ENCODE data around the gene PLEKHB2. TPM values are rescaled to one million over a fixed set of nuclear protein-coding genes. Genes with fewer than 3 reads are reported as not detected.
"Not testable (repeated sequence)": the region's sequence is repeated elsewhere in the genome, so short reads cannot be mapped to it uniquely, and the experiment has no call there.

The PLEKHB2 gene
- polyA plus RNA-seq, 1 of the 3 experiments (the other 2 are of a cell fraction) = 105 TPM

DNA sequence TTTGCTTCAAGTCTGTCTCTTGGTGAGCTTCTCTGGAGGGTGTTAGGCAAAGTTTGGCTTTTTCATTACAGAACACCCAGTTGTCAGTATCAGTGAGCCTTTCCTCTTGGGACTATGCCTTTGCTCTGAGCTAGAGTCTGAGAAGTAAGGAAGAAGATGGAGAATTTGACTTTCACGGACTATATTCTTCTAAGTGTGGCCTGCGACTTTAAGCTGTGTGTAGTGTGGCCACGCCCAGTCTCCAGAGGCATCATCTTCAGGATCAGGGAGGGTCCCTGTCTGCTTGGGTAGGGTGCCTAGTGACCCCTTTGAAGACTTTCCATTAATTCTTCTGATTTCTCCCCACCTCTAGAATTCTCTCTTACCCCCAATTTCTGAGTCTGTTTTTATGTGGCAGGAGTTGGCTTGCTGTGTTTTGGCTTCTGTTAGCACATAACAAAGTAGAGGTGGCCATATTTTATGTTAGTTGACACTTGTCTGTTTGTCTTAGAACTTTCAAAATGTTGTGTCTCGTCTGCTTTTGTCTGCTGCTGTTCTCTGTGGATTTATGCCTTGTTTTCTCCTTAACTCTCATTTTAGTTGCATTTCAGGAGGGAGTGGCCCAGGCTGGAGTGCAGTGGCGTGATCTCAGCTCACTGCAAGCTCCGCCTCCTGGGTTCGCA, 8.6 kb downstream of the PLEKHB2 start:
- 97% methylated on average over 7 of the region's 7 CpGs for WGBS (ENCODE audit: low lambda C conversion rate)

DNA sequence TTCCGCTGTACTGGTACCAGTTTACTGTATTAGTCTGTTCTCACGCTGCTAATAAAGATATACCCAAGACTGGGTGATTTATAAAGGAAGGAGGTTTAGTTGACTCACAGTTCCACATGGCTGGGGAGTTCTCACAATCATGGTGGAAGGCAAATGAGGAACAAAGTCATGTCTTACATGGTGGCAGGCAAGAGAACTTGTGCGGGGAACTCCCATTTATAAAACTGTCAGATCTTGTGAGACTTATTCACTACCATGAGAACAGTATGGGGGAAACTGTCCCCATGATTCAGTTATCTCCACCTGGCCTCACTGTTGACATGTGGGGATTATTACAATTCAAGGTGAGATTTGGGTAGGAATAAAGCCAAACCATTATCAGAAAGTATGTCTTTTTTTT, 9.8 kb downstream of the PLEKHB2 start:
- H3K27ac ChIP-seq (ENCODE audit: low read depth in 2 of 2, low read length in 1 of 2); H3K4me2 ChIP-seq; H3K36me3 ChIP-seq (replicated peaks in 1 of 2; ENCODE audit: control insufficient read depth in 1 of 2, insufficient read depth in 2 of 2, low read length in 1 of 2); POLR2A ChIA-PET; H3K9me3 ChIP-seq; H3K9me2 ChIP-seq; H3K27me3 ChIP-seq (ENCODE audit: insufficient read depth); H3K4me1 ChIP-seq (ENCODE audit: control insufficient read depth in 1 of 2, insufficient read depth in 2 of 2, low read depth in 1 of 2, low read length in 1 of 2); DNase-seq; H2AFZ ChIP-seq (ENCODE audit: low read depth); CTCF ChIA-PET; H3K4me3 ChIP-seq (ENCODE audit: low read depth in 2 of 2, low read length in 1 of 2); H3F3A ChIP-seq (replicated peaks; ENCODE audit: insufficient read depth); H3K9ac ChIP-seq: not testable (repeated sequence)
- Histone ChIP-seq H4K20me1 (ENCODE audit: insufficient read depth) (peaks cover 34% of the 10 kb centered on the region), H3K79me2 (ENCODE audit: insufficient read depth) (peaks cover 99% of the 10 kb centered on the region)
- WGBS (ENCODE audit: low lambda C conversion rate) = 94% methylated on average over 3 of the region's 3 CpGs

More for the DNA sequence above, 8.6 kb downstream of the PLEKHB2 start:
- Histone ChIP-seq H3K4me2 (no peak overlapping the region), H3K4me1 (ENCODE audit: control insufficient read depth in 1 of 2, insufficient read depth in 2 of 2, low read depth in 1 of 2, low read length in 1 of 2) (no peaks in the 10 kb centered on the region), H3F3A (replicated peaks; ENCODE audit: insufficient read depth) (no peaks in the 10 kb centered on the region), H3K9ac (no peak overlapping the region), H3K79me2 (ENCODE audit: insufficient read depth) (peaks cover 99% of the 10 kb centered on the region), H3K4me3 (ENCODE audit: low read depth in 2 of 2, low read length in 1 of 2) (no peak overlapping the region), H3K9me2 (no peaks in the 10 kb centered on the region), H3K9me3 (no peaks in the 10 kb centered on the region), H3K27ac (ENCODE audit: low read depth in 2 of 2, low read length in 1 of 2) (no peak overlapping the region), H2AFZ (ENCODE audit: low read depth) (no peak overlapping the region), H4K20me1 (ENCODE audit: insufficient read depth) (peaks cover 23% of the 10 kb centered on the region), H3K27me3 (ENCODE audit: insufficient read depth) (no peaks in the 10 kb centered on the region), H3K36me3 (replicated peaks in 1 of 2; ENCODE audit: control insufficient read depth in 1 of 2, insufficient read depth in 2 of 2, low read length in 1 of 2) (peaks cover 0 to 14% of the 10 kb centered on the region in 2 experiments)
- no peak for DNase-seq
- no peak for TF ChIP-seq MXI1 (IDR thresholded peaks at IDR 0.05; ENCODE audit: low read depth, low read length)
- no peak for TF ChIP-seq YY1 (IDR thresholded peaks at IDR 0.05; ENCODE audit: low read depth)
- TF ChIP-seq, protein P1, sequence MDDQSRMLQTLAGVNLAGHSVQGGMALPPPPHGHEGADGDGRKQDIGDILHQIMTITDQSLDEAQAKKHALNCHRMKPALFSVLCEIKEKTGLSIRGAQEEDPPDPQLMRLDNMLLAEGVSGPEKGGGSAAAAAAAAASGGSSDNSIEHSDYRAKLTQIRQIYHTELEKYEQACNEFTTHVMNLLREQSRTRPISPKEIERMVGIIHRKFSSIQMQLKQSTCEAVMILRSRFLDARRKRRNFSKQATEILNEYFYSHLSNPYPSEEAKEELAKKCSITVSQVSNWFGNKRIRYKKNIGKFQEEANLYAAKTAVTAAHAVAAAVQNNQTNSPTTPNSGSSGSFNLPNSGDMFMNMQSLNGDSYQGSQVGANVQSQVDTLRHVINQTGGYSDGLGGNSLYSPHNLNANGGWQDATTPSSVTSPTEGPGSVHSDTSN (IDR thresholded peaks at IDR 0.05) = no peak
- no peak for TF ChIP-seq MAX (IDR thresholded peaks at IDR 0.05; ENCODE audit: low read depth)
- no peak for TF ChIP-seq FOXJ3 (CRISPR knock-in tag; IDR thresholded peaks at IDR 0.05)
- no peak for TF ChIP-seq GATA2 (CRISPR knock-in tag; IDR thresholded peaks at IDR 0.05)
- TF ChIP-seq SIN3A (IDR thresholded peaks at IDR 0.05; ENCODE audit: borderline replicate concordance, low read depth, low read length) = no peak
- TF ChIP-seq RCOR1 (IDR thresholded peaks at IDR 0.05; ENCODE audit: low read length) = no peak
- POLR2A ChIA-PET = no interaction called here
- CTCF ChIA-PET = no interaction called here

- peaks cover 0 to 3% of the 10 kb centered on the region in 2 experiments for H3K36me3 ChIP-seq (replicated peaks in 1 of 2; ENCODE audit: control insufficient read depth in 1 of 2, insufficient read depth in 2 of 2, low read length in 1 of 2)
- H3F3A ChIP-seq (replicated peaks; ENCODE audit: insufficient read depth) = no peaks in the 10 kb centered on the region
- no peak overlapping the region for H2AFZ ChIP-seq (ENCODE audit: low read depth)
- H3K4me3 ChIP-seq (ENCODE audit: low read depth in 2 of 2, low read length in 1 of 2) = no peak overlapping the region
- no peak for DNase-seq
- no peak overlapping the region for H3K9ac ChIP-seq
- ChIA-PET POLR2A (no interaction called here), CTCF (no interaction called here)
- H3K9me3 ChIP-seq = no peaks in the 10 kb centered on the region
- no peaks in the 10 kb centered on the region for H3K9me2 ChIP-seq
- H4K20me1 ChIP-seq (ENCODE audit: insufficient read depth) = peaks cover 34% of the 10 kb centered on the region
- H3K4me2 ChIP-seq = no peak overlapping the region
- peaks cover 99% of the 10 kb centered on the region for H3K79me2 ChIP-seq (ENCODE audit: insufficient read depth)
- TF ChIP-seq FOXM1 (IDR thresholded peaks at IDR 0.05; ENCODE audit: low read depth) (no peak), TEAD4 (IDR thresholded peaks at IDR 0.05; ENCODE audit: borderline replicate concordance, insufficient read depth) (no peak), EZH2phosphoT487 (IDR thresholded peaks at IDR 0.05; ENCODE audit: borderline replicate concordance, low read depth) (no peak), RXRA (IDR thresholded peaks at IDR 0.05; ENCODE audit: borderline replicate concordance, low read depth) (no peak), GABPA (IDR thresholded peaks at IDR 0.05; ENCODE audit: low read depth) (no peak), TAF1 (IDR thresholded peaks at IDR 0.05; ENCODE audit: borderline replicate concordance, low read depth, low read length) (no peak), YY1 (IDR thresholded peaks at IDR 0.05; ENCODE audit: low read depth) (no peak), FOSL2 (IDR thresholded peaks at IDR 0.05; ENCODE audit: borderline replicate concordance, low read depth) (no peak), RAD21 (IDR thresholded peaks at IDR 0.05; ENCODE audit: low read length) (no peak), CHD2 (IDR thresholded peaks at IDR 0.05; ENCODE audit: low read length, partially characterized antibody) (no peak), RCOR1 (IDR thresholded peaks at IDR 0.05; ENCODE audit: low read length) (no peak), POLR2AphosphoS5 (IDR thresholded peaks at IDR 0.05; ENCODE audit: low read depth, low read length) (no peak)
- TF ChIP-seq, protein P1 (IDR thresholded peaks at IDR 0.05) = no peak
- TF ChIP-seq, protein P2, sequence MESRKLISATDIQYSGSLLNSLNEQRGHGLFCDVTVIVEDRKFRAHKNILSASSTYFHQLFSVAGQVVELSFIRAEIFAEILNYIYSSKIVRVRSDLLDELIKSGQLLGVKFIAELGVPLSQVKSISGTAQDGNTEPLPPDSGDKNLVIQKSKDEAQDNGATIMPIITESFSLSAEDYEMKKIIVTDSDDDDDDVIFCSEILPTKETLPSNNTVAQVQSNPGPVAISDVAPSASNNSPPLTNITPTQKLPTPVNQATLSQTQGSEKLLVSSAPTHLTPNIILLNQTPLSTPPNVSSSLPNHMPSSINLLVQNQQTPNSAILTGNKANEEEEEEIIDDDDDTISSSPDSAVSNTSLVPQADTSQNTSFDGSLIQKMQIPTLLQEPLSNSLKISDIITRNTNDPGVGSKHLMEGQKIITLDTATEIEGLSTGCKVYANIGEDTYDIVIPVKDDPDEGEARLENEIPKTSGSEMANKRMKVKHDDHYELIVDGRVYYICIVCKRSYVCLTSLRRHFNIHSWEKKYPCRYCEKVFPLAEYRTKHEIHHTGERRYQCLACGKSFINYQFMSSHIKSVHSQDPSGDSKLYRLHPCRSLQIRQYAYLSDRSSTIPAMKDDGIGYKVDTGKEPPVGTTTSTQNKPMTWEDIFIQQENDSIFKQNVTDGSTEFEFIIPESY (IDR thresholded peaks at IDR 0.05; ENCODE audit: borderline replicate concordance, low read depth) = no peak
- no peaks in the 10 kb centered on the region for H3K27me3 ChIP-seq (ENCODE audit: insufficient read depth)
- H3K4me1 ChIP-seq (ENCODE audit: control insufficient read depth in 1 of 2, insufficient read depth in 2 of 2, low read depth in 1 of 2, low read length in 1 of 2) = no peaks in the 10 kb centered on the region
- no peak overlapping the region for H3K27ac ChIP-seq (ENCODE audit: low read depth in 2 of 2, low read length in 1 of 2)
Measured at GRCh38 chr2:131115752-131116151, 10.6 kb downstream of the PLEKHB2 start.
